Regular cardiac myocyte (primary cell): ENCODE data around the gene ELOVL1. TPM values are rescaled to one million over a fixed set of nuclear protein-coding genes. Genes with fewer than 3 reads are reported as not detected.

Source experiments
- total RNA-seq: library from RNA; depleted of rRNA; stranded (reverse); fragments of >200 nt; gene quantifications from 2 replicates; pipeline ENCODE4 v1.2.3, GENCODE V29; 2014

ELOVL1 gene
- total RNA-seq: 30.2 and 69.6 TPM in 2 replicates

GRCh38 chr1:43367904-43368645, at the start of gene ELOVL1:
TSS of gene ELOVL1 (minus strand) at chr1:43368011. CDS start at chr1:43365609, 2,402 bp downstream.

DNA sequence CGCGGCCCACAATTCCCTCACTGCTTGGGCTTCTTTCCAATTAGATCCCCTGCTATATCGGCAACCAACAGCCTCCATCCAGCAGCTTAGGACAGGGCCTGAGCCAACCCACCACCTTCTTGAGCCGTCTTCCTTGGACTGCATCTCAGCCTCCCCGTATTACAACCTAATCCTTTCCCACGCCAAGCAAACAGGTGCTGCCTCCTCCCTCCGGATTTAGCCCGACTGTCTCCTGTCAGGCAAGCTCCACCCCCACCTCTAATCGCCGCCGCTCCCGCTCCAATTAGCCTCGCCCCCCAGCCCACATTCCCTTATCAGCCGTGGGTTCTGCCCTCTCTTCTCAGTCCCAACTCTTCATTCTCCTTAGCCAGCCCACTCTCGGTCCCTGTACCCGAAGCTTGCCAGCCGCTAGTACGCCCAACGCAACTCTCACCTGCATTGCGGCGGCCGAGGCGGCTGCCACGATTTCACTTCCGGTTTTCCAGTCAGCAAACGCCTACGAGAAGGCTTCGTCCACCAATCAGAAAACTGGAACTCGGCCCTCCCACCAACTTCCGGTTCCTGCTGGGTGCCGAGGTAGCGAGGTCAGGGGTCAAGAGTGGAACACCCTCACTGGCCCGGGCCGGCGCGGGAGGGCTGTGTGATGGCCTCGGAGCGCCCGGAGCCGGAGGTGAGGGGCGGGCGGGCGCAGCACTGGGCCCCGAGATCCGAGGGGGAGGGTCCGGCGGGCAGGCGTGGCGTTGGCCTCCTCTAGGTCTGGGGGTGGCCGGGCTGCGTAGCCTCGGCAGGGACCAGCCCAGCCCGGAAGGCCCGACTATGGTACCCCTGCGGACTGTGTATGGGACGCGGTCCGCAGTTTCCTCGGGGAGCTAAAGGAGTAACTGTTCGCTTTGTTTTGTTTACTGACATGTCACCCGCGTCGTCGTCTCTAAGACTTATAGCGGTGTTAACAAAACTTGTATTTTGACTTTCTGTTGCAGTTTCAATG, 21.8 kb upstream of the ELOVL1 start, which contains the start of the genes MED8 and SZT2:
TSS of gene MED8 (minus strand) at position 475 of the 988 bp plus-strand sequence. CDS start at position 439, 36 bp downstream.
TSS of gene SZT2 (plus strand) at position 574 of the 988 bp plus-strand sequence. CDS start at position 644, 70 bp downstream.

DNA sequence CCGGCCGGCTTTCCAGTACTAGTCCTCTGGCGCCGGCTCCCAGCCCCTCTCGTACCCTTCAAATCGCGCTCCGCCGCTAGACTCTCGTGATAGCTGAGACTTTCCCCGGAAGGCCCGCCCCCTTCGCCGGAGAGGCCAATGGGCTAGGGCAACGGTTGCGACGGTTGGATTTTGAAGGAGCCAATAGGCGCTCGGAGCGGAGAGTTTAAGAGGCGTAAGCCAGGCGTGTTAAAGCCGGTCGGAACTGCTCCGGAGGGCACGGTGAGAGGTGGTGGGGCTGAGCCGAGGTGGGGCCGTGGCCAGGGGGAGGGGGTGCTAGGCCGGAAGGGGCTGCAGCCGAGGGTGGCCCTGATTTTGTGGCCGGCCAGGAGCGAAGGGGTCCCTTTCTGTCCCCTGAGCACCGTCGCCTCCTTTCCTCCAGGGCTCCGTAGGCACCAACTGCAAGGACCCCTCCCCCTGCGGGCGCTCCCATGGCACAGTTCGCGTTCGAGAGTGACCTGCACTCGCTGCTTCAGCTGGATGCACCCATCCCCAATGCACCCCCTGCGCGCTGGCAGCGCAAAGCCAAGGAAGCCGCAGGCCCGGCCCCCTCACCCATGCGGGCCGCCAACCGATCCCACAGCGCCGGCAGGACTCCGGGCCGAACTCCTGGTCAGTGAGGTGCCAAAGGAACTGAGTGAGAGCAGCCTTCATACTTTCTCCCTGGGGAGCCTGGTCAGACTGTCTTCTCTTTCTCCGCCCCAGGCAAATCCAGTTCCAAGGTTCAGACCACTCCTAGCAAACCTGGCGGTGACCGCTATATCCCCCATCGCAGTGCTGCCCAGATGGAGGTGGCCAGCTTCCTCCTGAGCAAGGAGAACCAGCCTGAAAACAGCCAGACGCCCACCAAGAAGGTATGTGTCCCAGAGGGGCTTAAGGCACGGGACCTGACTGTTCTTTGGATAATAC, 8.8 kb downstream of the ELOVL1 start, which contains the start of gene CDC20:
TSS of gene CDC20 (plus strand) at position 236 of the 948 bp plus-strand sequence. CDS start at position 471, 235 bp downstream.

DNA sequence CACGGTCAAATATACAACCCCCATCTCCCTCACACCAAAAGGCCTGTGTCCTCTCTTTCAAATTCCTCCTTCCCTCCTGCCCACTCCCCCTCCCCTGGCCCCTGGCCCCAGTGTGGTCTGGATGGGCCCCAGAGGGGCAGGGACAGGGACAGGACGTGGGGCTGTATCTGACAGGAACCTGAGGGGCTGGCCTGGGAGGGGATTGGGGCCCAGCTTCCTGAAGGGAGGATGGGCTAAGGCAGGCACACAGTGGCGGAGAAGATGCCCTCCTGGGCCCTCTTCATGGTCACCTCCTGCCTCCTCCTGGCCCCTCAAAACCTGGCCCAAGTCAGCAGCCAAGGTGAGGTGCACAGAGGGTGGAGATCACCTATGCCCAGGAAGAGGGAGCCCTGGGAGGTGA, 30.2 kb downstream of the ELOVL1 start, which contains the start of gene MPL:
TSS of gene MPL (plus strand) at position 231 of the 400 bp plus-strand sequence. CDS start at position 262, 31 bp downstream.

Other genes with a start within 250 kb of the ELOVL1 start
- 59.5 and 210 TPM in 2 replicates for gene EBNA1BP2, start 195.7 kb downstream of the ELOVL1 start, total RNA-seq
- gene CFAP57, start 195.7 kb downstream of the ELOVL1 start, total RNA-seq: 0.19 and 0.28 TPM in 2 replicates
- gene TMEM125, start 98.0 kb downstream of the ELOVL1 start, total RNA-seq: under 0.01 TPM in 1 of 2 replicates, not detected in the other
- not detected in 2 replicates for gene C1orf210, start 82.4 kb downstream of the ELOVL1 start, total RNA-seq
- 4.2 and 6.3 TPM in 2 replicates for gene TIE1, start 67.0 kb downstream of the ELOVL1 start, total RNA-seq
- not detected in 2 replicates for gene MPL, start 30.2 kb downstream of the ELOVL1 start, total RNA-seq
- 6.8 and 161 TPM in 2 replicates for gene CDC20, start 9.0 kb downstream of the ELOVL1 start, total RNA-seq
- 57.2 and 92.4 TPM in 2 replicates for gene MED8, start 21.8 kb upstream of the ELOVL1 start, total RNA-seq
- 19.9 and 20.6 TPM in 2 replicates for gene SZT2, start 21.9 kb upstream of the ELOVL1 start, total RNA-seq
- gene HYI, start 85.9 kb upstream of the ELOVL1 start, total RNA-seq: 45.1 and 92.4 TPM in 2 replicates
- 66.5 and 131 TPM in 2 replicates for gene PTPRF, start 162.9 kb upstream of the ELOVL1 start, total RNA-seq